DMS79 treated with DMSO at 0.1 percent for 48 hours (cell line): ENCODE measurements around the gene CYP1A2.
"Not testable (repeated sequence)": the region's sequence is repeated elsewhere in the genome, so short reads cannot be mapped to it uniquely, and the experiment has no call there.

ENCODE experiments used
- DNase-seq: peaks from one replicate; lab custom pipeline; 2025; lab: John Stamatoyannopoulos, UW

CYP1A2 gene

DNA sequence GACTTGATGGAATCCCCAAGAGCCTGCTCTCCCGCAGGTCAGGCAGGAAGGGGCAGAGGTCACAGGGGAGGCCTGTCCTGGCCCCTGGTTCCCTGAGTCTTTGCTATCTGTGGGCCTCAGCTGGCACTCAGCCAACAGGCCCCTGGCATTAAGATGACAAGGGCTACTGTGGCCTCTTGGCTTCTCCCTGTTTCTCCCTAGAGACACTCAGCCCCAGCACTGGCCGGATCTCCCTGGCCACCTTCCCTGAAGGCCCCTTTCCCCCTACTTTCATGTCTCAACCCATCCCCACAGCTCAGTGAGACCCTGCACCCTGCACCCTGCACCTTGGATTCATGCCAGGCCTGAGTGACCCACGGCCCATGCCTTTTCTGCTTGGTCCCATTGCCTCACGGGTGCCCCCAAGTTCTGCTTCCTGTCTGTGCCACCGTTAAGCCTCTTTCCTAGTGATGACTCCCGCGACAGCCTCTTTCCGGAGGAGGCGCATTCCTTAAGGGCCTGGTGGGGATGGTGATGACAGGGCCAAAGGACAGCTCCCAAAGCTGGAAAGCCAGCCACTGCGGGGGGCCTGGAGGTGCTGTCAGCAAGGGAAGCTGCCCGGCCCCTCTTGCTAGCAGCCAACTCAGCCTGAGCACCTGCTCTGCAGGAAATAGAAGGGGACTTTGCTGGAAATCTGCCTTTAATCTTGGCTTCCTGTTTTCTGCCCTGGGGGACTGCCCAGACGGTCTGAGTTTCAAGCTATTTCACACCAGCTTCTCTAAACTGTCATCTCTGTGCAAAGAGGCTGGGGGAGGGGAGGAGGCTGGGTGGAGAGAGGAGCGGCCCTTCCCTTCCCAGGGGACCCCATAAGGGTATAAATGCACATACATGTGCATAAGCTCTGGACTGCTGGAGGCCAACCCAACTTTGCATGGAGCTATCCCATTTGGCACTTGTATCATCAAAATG lies 28.4 kb downstream of the CYP1A2 start:
- no peak for DNase-seq

DNA sequence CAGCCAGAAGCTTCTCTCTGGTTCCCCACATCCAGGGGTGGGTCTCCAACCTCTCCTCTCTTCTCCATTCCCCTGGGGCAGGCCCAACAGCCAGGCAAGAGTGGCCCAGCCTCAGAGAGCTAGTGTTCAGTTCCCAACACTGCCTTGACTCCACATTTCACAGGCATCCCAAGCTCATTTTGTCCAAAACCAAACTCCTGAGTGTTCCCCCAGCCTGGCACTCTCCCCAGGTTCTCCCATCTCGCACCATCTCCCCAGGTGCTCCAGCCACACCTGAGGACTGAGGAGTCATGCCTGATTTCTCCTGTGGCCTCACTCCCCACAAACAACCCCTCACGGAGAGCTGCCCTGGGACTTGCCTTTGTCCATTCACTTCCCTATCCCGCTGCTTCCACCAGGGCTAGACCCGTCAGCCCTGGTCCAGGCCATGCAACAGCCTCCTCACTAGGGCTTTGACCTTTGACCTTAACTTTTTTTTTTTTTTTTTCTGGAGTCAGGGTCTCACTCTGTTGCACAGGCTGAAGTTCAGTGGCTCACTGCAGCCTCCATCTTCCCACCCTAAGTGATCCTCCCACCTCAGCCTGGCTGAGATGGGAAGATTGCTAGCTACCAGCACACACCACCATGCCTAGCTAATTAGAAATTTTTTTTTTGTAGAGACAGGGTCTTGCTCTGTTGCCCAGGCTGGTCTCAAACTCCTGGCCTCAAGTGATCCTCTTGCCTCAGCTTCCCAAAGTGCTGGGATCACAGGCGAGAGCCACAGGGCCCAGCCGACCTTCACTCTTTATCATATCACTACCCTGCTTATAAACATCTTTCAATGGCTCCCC lies 29.3 kb downstream of the CYP1A2 start:
- DNase-seq = no peak

DNA sequence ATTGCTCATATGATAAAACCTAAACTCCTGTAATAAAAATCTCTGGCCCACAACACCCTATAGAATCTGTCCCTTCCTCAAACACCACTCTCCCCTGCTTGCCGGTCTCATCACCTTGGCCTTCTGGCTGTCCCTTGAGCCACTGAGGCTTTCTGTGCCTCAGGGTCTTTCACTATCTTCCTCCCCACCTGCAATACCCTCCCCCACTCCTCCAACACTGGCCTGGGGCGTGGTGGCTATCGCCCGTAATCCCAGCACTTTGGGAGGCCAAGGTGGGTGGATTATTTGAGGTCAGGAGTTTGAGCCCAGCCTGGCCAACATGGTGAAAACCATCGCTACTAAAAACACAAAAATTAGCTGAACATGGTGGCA lies 29.9 kb downstream of the CYP1A2 start:
- DNase-seq = no peak

DNA sequence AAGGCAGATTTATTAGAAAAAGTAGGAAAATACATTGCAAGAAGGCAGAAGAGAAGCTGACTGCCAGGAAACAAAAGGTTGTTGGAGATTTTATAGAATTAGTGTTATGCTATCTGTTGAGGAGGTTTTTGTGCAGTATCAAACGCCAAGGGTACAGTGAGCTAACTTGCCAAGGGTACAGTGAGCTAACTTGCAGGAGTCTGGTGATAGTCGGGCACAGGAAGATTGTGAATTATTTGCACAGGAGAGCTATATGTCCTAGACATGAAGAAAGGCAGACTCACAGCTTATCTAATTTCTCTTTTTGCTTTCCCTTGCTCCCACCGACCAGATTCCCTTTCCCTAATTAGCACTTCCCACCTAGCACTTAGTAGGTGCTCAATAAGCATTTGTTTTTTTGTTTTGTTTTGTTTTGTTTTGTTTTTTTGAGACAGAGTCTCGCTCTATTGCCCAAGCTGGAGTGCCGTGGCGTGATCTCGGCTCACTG lies 30.6 kb downstream of the CYP1A2 start:
- no peak for DNase-seq

- DNase-seq = no peak
Measured at GRCh38 chr15:74780523-74781430, 32.1 kb downstream of the CYP1A2 start.

GRCh38 chr15:74781431-74782258 lies 33.0 kb downstream of the CYP1A2 start, which contains the start of gene CSK:
CSK (plus strand) TSS chr15:74782080; CDS start chr15:74798298, 16,218 bp downstream.
- peak; percentile 27 for DNase-seq

GRCh38 chr15:74782259-74783071 lies 33.8 kb downstream of the CYP1A2 start:
- no peak for DNase-seq

DNA sequence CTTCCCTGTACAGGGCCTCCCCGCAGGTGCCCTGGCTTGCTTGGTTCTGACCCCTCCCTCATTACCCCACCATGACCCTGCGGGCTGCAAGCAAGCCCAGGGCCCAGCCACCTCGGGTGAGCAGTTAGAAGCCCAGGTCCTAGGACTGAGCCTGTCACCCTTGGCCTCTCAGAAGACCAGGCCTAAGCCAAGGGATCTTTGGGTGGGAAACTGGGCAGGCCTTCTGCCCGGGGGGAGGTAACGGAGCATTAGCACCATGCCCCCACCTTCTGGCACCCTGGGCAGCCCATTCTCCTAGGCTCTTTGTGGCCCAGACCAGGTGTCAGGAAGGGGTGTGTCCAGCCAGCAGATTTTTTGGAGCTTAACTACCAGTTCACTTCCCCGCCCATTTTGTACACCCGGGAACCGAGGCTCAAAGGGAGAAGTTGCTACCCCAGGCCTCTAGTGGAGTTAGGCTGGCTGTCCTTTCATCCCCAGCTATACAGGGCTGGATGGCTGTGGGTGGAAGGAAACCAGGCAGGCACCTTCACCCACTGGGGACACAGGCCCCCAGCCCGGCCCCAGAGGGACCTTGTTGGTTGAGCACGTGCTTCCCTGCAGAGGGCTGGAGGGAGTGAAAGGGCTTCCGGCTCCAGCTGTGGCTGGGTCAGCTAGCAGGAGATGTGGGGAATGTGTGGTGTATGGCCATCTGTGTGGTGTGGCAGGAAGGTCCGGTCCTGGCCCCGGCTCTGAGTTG lies 34.6 kb downstream of the CYP1A2 start:
- DNase-seq = no peak

GRCh38 chr15:74783808-74784175 lies 35.1 kb downstream of the CYP1A2 start:
- DNase-seq = no peak

GRCh38 chr15:74784426-74785193 lies 36.0 kb downstream of the CYP1A2 start:
- DNase-seq = no peak

- DNase-seq = no peak
Measured at GRCh38 chr15:74785194-74786032, 36.8 kb downstream of the CYP1A2 start.

DNA sequence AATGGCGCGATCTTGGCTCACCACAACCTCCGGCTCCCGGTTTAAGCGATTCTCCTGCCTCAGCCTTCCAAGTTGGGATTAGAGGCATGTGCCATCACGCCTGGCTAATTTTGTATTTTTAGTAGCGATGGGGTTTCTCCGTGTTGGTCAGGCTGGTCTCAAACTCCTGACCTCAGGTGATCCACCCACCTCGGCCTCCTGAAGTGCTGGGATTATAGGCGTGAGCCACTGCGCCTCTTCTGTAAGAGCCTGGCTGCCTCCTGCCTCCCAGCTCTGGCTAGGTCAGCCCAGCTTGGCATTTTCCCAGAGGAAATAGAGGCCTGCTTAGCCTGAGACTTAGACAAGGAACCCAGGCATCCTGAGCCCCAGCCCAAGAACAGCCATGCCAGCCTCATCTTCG lies 37.4 kb downstream of the CYP1A2 start:
- DNase-seq = not testable (repeated sequence)

GRCh38 chr15:74786551-74787165 lies 38.0 kb downstream of the CYP1A2 start:
- no peak for DNase-seq

DNA sequence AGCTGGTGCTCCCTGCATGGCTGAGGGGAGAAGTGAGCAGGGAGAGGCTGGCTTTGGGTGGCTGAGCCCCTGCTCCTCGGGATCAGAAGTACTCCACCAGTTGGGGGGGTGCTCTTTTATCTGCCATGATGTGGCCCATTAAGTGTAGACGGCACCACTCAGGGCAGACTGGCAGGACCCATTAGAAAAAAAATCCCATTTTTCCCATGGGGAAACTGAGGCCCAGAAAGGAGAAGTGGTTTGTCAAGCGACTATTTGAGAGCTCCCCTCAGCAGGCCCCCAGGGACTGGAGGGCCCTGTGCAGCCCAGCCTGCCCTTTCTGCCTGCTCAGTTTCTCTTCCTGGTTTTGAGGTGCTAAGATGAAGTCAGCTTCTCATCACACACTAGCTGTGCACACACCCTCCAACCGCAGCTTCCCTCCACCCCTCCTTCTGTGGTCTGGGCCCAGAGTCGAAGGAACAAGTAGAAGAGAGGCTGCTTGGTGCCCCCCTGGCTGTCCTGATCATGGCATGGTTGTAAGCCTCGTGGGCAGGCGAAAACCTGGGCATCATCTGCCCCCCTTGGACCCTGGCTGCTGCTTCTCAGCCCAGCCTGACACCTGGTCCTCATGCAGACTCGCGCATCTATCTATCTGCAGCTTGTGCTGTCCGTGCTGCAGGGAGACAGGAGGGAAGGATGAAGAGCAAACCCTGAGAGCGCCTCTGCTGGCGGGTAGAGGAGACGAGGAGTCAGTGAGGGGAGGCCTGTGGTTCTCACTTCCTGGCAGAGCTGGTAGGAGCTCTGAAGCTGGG lies 38.8 kb downstream of the CYP1A2 start:
- no peak for DNase-seq

DNA sequence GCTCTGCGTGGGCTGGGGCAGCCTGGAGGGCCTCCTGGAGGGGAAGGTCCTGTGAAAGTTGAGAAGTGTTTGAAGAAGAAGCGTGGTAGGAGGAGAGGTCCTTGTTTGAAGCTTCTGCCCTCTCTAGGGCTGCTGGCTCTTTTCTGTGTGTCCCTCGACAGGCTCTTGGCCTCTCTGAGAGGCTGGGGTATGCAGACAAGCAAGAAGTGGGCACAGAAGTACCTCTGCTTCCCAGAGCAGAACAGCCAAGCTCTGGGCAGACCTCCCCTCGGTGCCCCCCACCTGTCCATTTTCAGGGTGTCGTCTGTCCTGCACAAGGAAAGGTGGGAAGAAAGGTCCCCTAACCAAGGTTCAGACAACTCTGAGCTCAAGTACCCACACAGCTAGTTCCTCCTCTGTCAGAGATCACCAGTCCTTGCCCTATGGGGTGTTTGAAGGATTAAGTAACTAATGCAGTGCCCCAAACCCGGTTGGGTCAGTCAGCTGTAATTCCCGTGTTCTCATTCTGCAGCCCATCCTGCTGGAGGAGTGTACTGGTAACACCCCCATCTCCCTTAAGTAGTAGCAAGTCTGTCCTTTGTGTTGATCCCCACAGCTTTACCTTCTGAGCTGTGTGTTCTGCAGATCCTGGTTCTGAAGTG lies 39.5 kb downstream of the CYP1A2 start:
- no peak for DNase-seq

DNA sequence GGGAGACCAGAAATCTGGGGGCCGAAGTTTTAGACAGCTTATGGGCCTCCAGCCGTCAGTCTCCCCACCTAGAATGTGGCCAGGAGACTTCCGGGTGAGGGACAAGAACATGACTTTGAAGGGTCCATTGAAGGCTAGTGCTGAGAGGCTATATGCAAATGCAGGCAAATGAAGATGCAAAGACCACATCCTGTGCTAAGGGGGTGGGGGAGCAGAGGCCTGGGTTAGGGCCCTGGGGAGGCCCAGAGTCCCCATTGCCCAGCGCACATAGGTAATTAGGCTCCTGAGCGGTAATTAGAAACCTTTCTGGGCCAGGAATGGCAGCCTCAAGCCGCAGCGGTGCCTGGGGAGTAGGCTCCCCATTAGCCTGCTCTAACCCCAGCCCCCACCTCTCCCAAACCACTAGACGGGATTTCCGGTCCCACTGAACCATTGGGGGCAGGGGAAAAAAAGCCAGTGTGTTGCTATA lies 40.1 kb downstream of the CYP1A2 start:
- no peak for DNase-seq
